Breast epithelium (tissue), 3 donors: ENCODE results near the gene HDAC4.

Experiments used
- CTCF ChIP-seq, 3 donors: fragments of 450-650 bp; IDR thresholded peaks; one replicate each; pipeline ENCODE4 v1.5.1; 2016 to 2017; ENCODE audit warnings: antibody characterized with exemption in 3 of 3, mild to moderate bottlenecking in 3 of 3, moderate library complexity in 3 of 3
- POLR2A ChIP-seq: fragments of 450-650 bp; IDR thresholded peaks from one replicate; pipeline ENCODE4 v1.6.1; 2016; ENCODE audit warnings: antibody characterized with exemption, mild to moderate bottlenecking, moderate library complexity
- POLR2AphosphoS5 ChIP-seq, 3 donors: sonication (generic); formaldehyde crosslinking; IDR thresholded peaks; one replicate each; pipeline ENCODE4 v1.6.1; 2017; ENCODE audit warnings: antibody characterized with exemption in 3 of 3

- no peak for TF ChIP-seq CTCF (IDR thresholded peaks at IDR 0.05)
- no peak for TF ChIP-seq POLR2AphosphoS5 (IDR thresholded peaks at IDR 0.05)
- no peak for TF ChIP-seq POLR2A
These were observed 51.2 kb downstream of the HDAC4 start for GRCh38 chr2:239349453-239350135.
